ENCODE data around the gene PAK3.

DNA sequence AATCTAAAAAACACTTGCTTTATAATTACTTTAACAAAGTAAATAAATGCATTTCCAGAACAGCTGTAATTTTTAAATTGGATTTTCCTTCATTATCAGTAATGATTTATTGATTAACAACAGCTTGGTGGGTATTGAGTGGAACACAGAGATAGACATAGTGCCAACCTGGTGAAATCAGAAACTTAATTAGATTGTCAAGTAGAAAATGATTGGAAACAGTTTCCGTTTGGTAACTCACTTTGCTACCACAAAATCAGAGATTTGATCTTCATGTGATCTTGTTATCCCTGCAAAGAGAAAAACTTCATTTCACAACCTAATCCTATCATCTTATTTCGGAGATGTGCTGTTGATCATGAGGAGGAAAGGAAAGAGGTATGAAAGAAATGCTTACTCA lies 103.5 kb downstream of the PAK3 start:
- TF ChIP-seq TAF1 (IDR thresholded peaks at IDR 0.05; ENCODE audit: borderline replicate concordance, insufficient read depth, low read length) (no peak), POLR2AphosphoS5 (IDR thresholded peaks at IDR 0.05; ENCODE audit: low read depth, low read length) (no peak), SIN3A (IDR thresholded peaks at IDR 0.05; ENCODE audit: borderline replicate concordance, insufficient read depth, low read length) (no peak), FOXP2 (optimal IDR thresholded peaks at IDR 0.05; ENCODE audit: borderline replicate concordance, extremely low read depth, extremely low read length, insufficient read depth) (no peak)
- TF ChIP-seq, protein P1, sequence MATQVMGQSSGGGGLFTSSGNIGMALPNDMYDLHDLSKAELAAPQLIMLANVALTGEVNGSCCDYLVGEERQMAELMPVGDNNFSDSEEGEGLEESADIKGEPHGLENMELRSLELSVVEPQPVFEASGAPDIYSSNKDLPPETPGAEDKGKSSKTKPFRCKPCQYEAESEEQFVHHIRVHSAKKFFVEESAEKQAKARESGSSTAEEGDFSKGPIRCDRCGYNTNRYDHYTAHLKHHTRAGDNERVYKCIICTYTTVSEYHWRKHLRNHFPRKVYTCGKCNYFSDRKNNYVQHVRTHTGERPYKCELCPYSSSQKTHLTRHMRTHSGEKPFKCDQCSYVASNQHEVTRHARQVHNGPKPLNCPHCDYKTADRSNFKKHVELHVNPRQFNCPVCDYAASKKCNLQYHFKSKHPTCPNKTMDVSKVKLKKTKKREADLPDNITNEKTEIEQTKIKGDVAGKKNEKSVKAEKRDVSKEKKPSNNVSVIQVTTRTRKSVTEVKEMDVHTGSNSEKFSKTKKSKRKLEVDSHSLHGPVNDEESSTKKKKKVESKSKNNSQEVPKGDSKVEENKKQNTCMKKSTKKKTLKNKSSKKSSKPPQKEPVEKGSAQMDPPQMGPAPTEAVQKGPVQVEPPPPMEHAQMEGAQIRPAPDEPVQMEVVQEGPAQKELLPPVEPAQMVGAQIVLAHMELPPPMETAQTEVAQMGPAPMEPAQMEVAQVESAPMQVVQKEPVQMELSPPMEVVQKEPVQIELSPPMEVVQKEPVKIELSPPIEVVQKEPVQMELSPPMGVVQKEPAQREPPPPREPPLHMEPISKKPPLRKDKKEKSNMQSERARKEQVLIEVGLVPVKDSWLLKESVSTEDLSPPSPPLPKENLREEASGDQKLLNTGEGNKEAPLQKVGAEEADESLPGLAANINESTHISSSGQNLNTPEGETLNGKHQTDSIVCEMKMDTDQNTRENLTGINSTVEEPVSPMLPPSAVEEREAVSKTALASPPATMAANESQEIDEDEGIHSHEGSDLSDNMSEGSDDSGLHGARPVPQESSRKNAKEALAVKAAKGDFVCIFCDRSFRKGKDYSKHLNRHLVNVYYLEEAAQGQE (IDR thresholded peaks at IDR 0.05; ENCODE audit: insufficient read depth in 1 of 2, low read depth in 2 of 2, low read length in 2 of 2): no peak
